ENCODE data around the gene MRPS15. TPM values are rescaled to one million over a fixed set of nuclear protein-coding genes. Genes with fewer than 3 reads are reported as not detected.

The MRPS15 gene
- total and polyA plus RNA-seq, 2 donors (not counting 3 experiments of a cell fraction or from before 2014, with no cell fraction given) = 47.1 to 105 TPM

- Histone ChIP-seq H3K4me3 (replicated peaks in 1 of 3; ENCODE audit: insufficient read depth in 1 of 3, low read depth in 1 of 3, low read length in 3 of 3) (no peak overlapping the region), H3K9ac (replicated peaks; ENCODE audit: extremely low read depth, insufficient read depth, low read length) (no peak overlapping the region), H3K4me1 (ENCODE audit: control insufficient read depth, extremely low read depth, insufficient read depth, low read length) (peaks cover 5% of the 10 kb centered on the region), H3K36me3 (ENCODE audit: control insufficient read depth in 2 of 2, extremely low read depth in 1 of 2, insufficient read depth in 2 of 2, low read length in 2 of 2) (peaks cover 25 to 27% of the 10 kb centered on the region in 2 experiments), H3K27ac (ENCODE audit: insufficient read depth, low read depth, low read length) (no peak overlapping the region), H3K4me2 (ENCODE audit: insufficient read depth, low read length) (no peak overlapping the region), H3K27me3 (ENCODE audit: control insufficient read depth in 2 of 2, insufficient read depth in 2 of 2, low read length in 2 of 2) (no peaks in the 10 kb centered on the region), H3K9me3 (replicated peaks; ENCODE audit: control insufficient read depth, insufficient read depth, low read length) (no peaks in the 10 kb centered on the region), H3K9me1 (replicated peaks; ENCODE audit: control insufficient read depth, extremely low read depth, insufficient read depth, low read length) (no peaks in the 10 kb centered on the region), H3K79me2 (ENCODE audit: control insufficient read depth, insufficient read depth, low read length) (peaks cover 12% of the 10 kb centered on the region), H2AFZ (ENCODE audit: low read depth, low read length) (no peak overlapping the region), H4K20me1 (replicated peaks; ENCODE audit: control insufficient read depth, extremely low read depth, insufficient read depth, low read length) (no peaks in the 10 kb centered on the region)
- no peak for FAIRE-seq
- ChIA-PET CTCF (no interaction called here), POLR2A (no interaction called here)
- dilution Hi-C loops (cut with MboI; ENCODE audit: extremely low pct_ligation_motif_present, low sequenced_read_pairs) (no loop called here), intact Hi-C loops (cut with micrococcal nuclease) (no loop called here)
- no TSS peak for BruUV-seq (replicated peaks)
- TF ChIP-seq MYC (IDR thresholded peaks at IDR 0.05; ENCODE audit: low read depth, low read length) (no peak), JUN (IDR thresholded peaks at IDR 0.05; ENCODE audit: borderline replicate concordance, insufficient read depth, insufficient read length, low read depth) (no peak), MAX (IDR thresholded peaks at IDR 0.05; ENCODE audit: insufficient read depth, insufficient read length) (no peak), FOS (IDR thresholded peaks at IDR 0.05; ENCODE audit: borderline replicate concordance, insufficient read depth, low read length) (no peak), POLR2A (IDR thresholded peaks at IDR 0.05; ENCODE audit: low read depth, low read length) (no peak), GATA2 (IDR thresholded peaks at IDR 0.05; ENCODE audit: insufficient read depth, insufficient read length, low read depth, low read length) (no peak), POLR2AphosphoS5 (IDR thresholded peaks at IDR 0.05; ENCODE audit: insufficient read depth, low read depth, low read length) (no peak), EZH2 (IDR thresholded peaks at IDR 0.05; ENCODE audit: borderline replicate concordance, low read depth, low read length, severe bottlenecking) (no peak)
- TF ChIP-seq, protein P1, sequence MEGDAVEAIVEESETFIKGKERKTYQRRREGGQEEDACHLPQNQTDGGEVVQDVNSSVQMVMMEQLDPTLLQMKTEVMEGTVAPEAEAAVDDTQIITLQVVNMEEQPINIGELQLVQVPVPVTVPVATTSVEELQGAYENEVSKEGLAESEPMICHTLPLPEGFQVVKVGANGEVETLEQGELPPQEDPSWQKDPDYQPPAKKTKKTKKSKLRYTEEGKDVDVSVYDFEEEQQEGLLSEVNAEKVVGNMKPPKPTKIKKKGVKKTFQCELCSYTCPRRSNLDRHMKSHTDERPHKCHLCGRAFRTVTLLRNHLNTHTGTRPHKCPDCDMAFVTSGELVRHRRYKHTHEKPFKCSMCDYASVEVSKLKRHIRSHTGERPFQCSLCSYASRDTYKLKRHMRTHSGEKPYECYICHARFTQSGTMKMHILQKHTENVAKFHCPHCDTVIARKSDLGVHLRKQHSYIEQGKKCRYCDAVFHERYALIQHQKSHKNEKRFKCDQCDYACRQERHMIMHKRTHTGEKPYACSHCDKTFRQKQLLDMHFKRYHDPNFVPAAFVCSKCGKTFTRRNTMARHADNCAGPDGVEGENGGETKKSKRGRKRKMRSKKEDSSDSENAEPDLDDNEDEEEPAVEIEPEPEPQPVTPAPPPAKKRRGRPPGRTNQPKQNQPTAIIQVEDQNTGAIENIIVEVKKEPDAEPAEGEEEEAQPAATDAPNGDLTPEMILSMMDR (IDR thresholded peaks at IDR 0.05; ENCODE audit: extremely low read depth in 1 of 2, insufficient read depth in 1 of 2, low read depth in 1 of 2, low read length in 2 of 2) = no peak
- DNase-seq (ENCODE audit: low read depth, low spot score) = no peak
Measured at GRCh38 chr1:36458910-36459309, 5.3 kb downstream of the MRPS15 start.

Data from endothelial cell of umbilical vein (primary cell).